GM12878 (cell line): ENCODE data around the gene PCIF1. TPM values are rescaled to one million over a fixed set of nuclear protein-coding genes. Genes with fewer than 3 reads are reported as not detected.
"Not testable (repeated sequence)": the region's sequence is repeated elsewhere in the genome, so short reads cannot be mapped to it uniquely, and the experiment has no call there.

Source experiments
- ATAC-seq: fragments of 200-7000 bp; cut with Tn5 transposase; 3 replicates; pipeline ENCODE4 v1.9.1; 2020; ENCODE audit warnings: mild to moderate bottlenecking, moderate library complexity
- BruUV-seq: library from RNA; stranded (reverse); fragments of 400-500 nt; replicated peaks from 2 replicates; lab custom pipeline; 2021; lab: Mats Ljungman, UMichigan
- CTCF ChIA-PET: fragments of 300-600 bp; sonication (Branson Sonifier 250); formaldehyde crosslinking; extraction: SDS; loops from one replicate; lab custom pipeline; 2021; ENCODE audit warnings: inconsistent platforms; lab: Yijun Ruan, JAX
- POLR2A ChIA-PET: fragments of 350-600 bp; formaldehyde crosslinking; extraction: SDS; loops from one replicate; lab custom pipeline; 2021; ENCODE audit warnings: inconsistent platforms; lab: Charles Lee
- RAD21 ChIA-PET: fragments of 300-600 bp; sonication (Branson Sonifier 250); formaldehyde crosslinking; loops from one replicate; lab custom pipeline; 2023; ENCODE audit warnings: antibody characterized with exemption; ENCODE audit not compliant: unreplicated experiment; lab: Charles Lee
- SMC1A ChIA-PET: fragments of 300-600 bp; sonication (Branson Sonifier 250); formaldehyde crosslinking; loops from one replicate; lab custom pipeline; 2023; ENCODE audit not compliant: unreplicated experiment, uncharacterized antibody; lab: Charles Lee
- DNase-seq: peaks from one replicate; pipeline ENCODE4 v3.0.0-alpha.2; 2011; ENCODE audit warnings: low read depth, low spot score
- FAIRE-seq: peaks from 3 replicates; lab custom pipeline; 2011; peaks lifted over from hg19 to GRCh38; lab: Jason Lieb, UNC
- H2AFZ ChIP-seq: 2 replicates; pipeline ENCODE4 v1.6.0; 2011; ENCODE audit warnings: low read depth, low read length, control low read depth; ENCODE audit not compliant: control insufficient read depth
- H3K27ac ChIP-seq: 2 replicates; pipeline ENCODE4 v1.5.1; 2011; ENCODE audit warnings: control low read depth; ENCODE audit not compliant: control insufficient read depth, insufficient read depth
- H3K27me3 ChIP-seq, 2 experiments: replicated peaks in 1 of 2; 2 replicates each; pipeline versions ENCODE4 v1.6.0 to v1.6.1; 2011; ENCODE audit warnings: low read length in 1 of 2; ENCODE audit not compliant: control insufficient read depth in 2 of 2, insufficient read depth in 2 of 2
- H3K36me3 ChIP-seq, 2 experiments: 2 replicates each; pipeline ENCODE4 v1.5.1; 2011; ENCODE audit warnings: low read length in 1 of 2; ENCODE audit not compliant: control insufficient read depth in 2 of 2, insufficient read depth in 2 of 2
- H3K4me1 ChIP-seq: 2 replicates; pipeline ENCODE4 v1.6.1; 2011; ENCODE audit warnings: mild to moderate bottlenecking, low read length, moderate library complexity, mixed read lengths; ENCODE audit not compliant: control insufficient read depth, insufficient read depth
- H3K4me2 ChIP-seq: 2 replicates; pipeline ENCODE4 v1.6.0; 2011; ENCODE audit warnings: control low read depth; ENCODE audit not compliant: control insufficient read depth, insufficient read depth
- H3K4me3 ChIP-seq: fragments of 200-600 bp; sonication (generic); 2 replicates; pipeline ENCODE4 v1.5.1; 2016
- H3K79me2 ChIP-seq: 2 replicates; pipeline ENCODE4 v1.6.0; 2011; ENCODE audit warnings: low read length; ENCODE audit not compliant: control insufficient read depth, insufficient read depth
- H3K9ac ChIP-seq: 2 replicates; pipeline ENCODE4 v1.8.0; 2011; ENCODE audit warnings: low read length, control low read depth, mixed read lengths; ENCODE audit not compliant: control insufficient read depth, insufficient read depth
- H3K9me3 ChIP-seq: replicated peaks from 3 replicates; pipeline ENCODE4 v1.5.1; 2011; ENCODE audit warnings: mild to moderate bottlenecking, low read length; ENCODE audit not compliant: control insufficient read depth, insufficient read depth
- H4K20me1 ChIP-seq: 2 replicates; pipeline ENCODE4 v1.6.0; 2011; ENCODE audit not compliant: control insufficient read depth, insufficient read depth
- CBX3 ChIP-seq: fragments of 200-600 bp; sonication (generic); IDR thresholded peaks from 2 replicates; pipeline ENCODE4 v1.6.1; 2016; ENCODE audit warnings: low read depth, borderline replicate concordance
- WGBS: methylation state at CpG from one replicate; pipeline ENCODE4 v1.1.6; 2016; ENCODE audit warnings: low lambda C conversion rate; ENCODE audit not compliant: insufficient replicate concordance, insufficient coverage; ENCODE audit errors: missing lambda C conversion rate; 5-methylcytosine and 5-hydroxymethylcytosine counted together
- in situ Hi-C: fragments of 300-500 bp; cut with MboI; formaldehyde crosslinking; loops from 9 replicates; pipeline ENCODE4 v1.14.3; 2018; ENCODE audit warnings: mixed read lengths
- intact Hi-C: fragments of 100-400 bp; cut with micrococcal nuclease; formaldehyde crosslinking; loops from one replicate; pipeline ENCODE4 v1.14.2; 2022; ENCODE audit not compliant: unreplicated experiment
- polyA plus RNA-seq, 11 experiments: library from polyadenylated mRNA; depleted of rRNA in 4 of 11; unstranded in 6 of 11; stranded (reverse) in 5 of 11; fragments of >200 nt; fragmentation: Nextera tagmentation in 4 of 11; fragmentation: Illumina TruSeq in 1 of 11; extraction: Ambion mirVana in 4 of 11; extraction: Trizol in 1 of 11; gene quantifications; 1 replicate in 1 of 11; 2 replicates in 10 of 11; pipeline versions ENCODE4 v1.2.1 to v1.2.3, GENCODE V29; 2011 to 2016; ENCODE audit warnings: inconsistent platforms in 2 of 11, missing spikeins in 2 of 11, low read depth in 1 of 11
- total RNA-seq, 4 experiments: library from RNA; depleted of rRNA in 3 of 4; stranded (reverse); fragments of >200 nt in 3 of 4; fragmentation: Illumina TruSeq in 1 of 4; extraction: Trizol in 1 of 4; gene quantifications; 2 replicates each; pipeline versions ENCODE4 v1.2.1 to v1.2.3, GENCODE V29; 2013 to 2021
- TF ChIP-seq, protein P1 (sequence below): fragments of 450-650 bp; IDR thresholded peaks from 2 replicates; pipeline ENCODE4 v1.6.1; 2016; ENCODE audit warnings: mild to moderate bottlenecking, moderate library complexity, borderline replicate concordance

PCIF1 gene
- total and polyA plus RNA-seq, 10 of the 15 experiments (the other 5 are each of a cell fraction or from before 2014, with no cell fraction given): 8.4 to 32.9 (median 17.6) TPM

DNA sequence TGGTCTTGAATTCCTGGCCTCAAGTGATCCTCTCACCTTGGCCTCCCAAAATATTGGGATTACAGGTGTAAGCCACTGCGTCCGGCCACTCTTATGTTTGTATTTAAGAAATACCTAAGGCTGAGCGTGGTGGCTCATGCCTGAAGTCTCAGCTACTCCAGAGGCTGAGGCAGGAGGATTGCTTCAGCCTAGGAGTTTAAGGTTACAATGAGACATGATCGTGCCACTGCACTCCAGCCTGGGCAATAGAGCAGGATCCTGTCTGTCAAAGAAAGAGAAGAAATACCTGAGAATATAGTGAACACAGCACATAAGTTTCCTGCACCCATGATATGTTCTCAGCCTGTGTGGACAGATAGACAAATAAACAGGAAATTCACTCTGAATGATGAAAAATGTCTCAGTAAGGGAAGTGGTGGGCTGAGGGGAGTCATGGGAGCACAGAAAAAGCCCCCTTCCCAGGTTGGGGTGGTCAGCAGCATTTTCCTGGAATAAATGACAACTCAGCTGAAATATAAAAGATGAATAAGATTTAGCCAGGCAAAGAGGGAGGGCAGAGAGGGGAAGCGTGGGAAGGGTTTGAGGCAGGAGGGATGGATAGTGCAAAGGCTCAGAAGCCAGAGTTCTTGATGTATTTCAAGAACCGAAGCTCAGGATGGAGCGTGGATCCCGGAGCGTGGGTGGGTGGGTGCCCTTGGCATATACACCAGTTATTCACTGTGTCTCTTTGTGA is 60.4 kb downstream of the PCIF1 start (continued):
- TF ChIP-seq, protein P1, sequence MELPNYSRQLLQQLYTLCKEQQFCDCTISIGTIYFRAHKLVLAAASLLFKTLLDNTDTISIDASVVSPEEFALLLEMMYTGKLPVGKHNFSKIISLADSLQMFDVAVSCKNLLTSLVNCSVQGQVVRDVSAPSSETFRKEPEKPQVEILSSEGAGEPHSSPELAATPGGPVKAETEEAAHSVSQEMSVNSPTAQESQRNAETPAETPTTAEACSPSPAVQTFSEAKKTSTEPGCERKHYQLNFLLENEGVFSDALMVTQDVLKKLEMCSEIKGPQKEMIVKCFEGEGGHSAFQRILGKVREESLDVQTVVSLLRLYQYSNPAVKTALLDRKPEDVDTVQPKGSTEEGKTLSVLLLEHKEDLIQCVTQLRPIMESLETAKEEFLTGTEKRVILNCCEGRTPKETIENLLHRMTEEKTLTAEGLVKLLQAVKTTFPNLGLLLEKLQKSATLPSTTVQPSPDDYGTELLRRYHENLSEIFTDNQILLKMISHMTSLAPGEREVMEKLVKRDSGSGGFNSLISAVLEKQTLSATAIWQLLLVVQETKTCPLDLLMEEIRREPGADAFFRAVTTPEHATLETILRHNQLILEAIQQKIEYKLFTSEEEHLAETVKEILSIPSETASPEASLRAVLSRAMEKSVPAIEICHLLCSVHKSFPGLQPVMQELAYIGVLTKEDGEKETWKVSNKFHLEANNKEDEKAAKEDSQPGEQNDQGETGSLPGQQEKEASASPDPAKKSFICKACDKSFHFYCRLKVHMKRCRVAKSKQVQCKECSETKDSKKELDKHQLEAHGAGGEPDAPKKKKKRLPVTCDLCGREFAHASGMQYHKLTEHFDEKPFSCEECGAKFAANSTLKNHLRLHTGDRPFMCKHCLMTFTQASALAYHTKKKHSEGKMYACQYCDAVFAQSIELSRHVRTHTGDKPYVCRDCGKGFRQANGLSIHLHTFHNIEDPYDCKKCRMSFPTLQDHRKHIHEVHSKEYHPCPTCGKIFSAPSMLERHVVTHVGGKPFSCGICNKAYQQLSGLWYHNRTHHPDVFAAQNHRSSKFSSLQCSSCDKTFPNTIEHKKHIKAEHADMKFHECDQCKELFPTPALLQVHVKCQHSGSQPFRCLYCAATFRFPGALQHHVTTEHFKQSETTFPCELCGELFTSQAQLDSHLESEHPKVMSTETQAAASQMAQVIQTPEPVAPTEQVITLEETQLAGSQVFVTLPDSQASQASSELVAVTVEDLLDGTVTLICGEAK: no peak
- TF ChIP-seq CBX3: no peak

DNA sequence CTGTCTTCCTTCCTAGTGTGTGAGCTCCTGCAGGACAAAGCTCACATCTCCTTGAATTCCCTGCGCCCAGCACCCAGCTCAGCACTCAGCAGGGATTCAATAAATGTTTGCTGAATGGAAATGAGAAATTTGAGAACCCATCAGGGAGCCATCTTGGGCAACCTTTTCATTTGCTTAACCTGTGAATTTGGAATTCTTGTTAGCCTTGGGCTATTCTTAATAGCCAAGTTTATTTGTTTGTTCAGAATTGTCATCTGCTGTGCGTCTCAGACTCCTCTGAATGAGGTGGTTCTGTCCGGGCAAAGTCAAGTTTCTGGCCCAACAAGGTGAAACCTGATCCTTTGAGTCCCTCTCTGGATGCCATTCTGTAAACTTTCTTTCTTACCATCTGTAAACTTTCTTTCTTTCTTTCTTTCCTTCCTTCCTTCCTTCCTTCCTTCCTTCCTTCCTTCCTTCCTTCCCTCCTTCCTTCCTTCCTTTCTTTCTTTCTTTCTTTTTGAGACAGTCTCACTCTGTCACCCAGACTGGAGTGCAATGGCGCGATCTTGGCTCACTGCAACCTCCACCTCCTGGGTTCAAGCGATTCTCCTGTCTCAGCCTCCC is 61.1 kb downstream of the PCIF1 start:
- H3K36me3 ChIP-seq, POLR2A ChIA-PET, ATAC-seq, intact Hi-C loops, BruUV-seq, H3K27me3 ChIP-seq, FAIRE-seq, in situ Hi-C loops, H3K4me2 ChIP-seq, H3K9ac ChIP-seq, H3K9me3 ChIP-seq, DNase-seq, H3K79me2 ChIP-seq, H3K27ac ChIP-seq, H2AFZ ChIP-seq, H3K4me3 ChIP-seq, H4K20me1 ChIP-seq: not testable (repeated sequence)
- SMC1A ChIA-PET: interaction anchor here (1.1 kb wide), 1 partner anchor 26 kb away, joined by 3 read pairs; no protein-coding TSS in a partner anchor
- RAD21 ChIA-PET: interaction anchor here (0.7 to 0.8 kb wide), 2 partner anchors 8 to 112 kb away, joined by 3 read pairs; no protein-coding TSS in a partner anchor
- WGBS: 92% methylated on average over 6 of the region's 6 CpGs
- CTCF ChIA-PET: interaction anchor here (0.6 to 7.9 kb wide), 5 partner anchors 9 to 181 kb away, joined by 3 to 48 read pairs (median 4); no protein-coding TSS in a partner anchor
- H3K4me1 ChIP-seq: peaks cover 25% of the 10 kb centered on the region
